ENCODE results near the gene BSN. TPM values are rescaled to one million over a fixed set of nuclear protein-coding genes. Genes with fewer than 3 reads are reported as not detected.
"Not testable (repeated sequence)": the region's sequence is repeated elsewhere in the genome, so short reads cannot be mapped to it uniquely, and the experiment has no call there.

The BSN gene
- total RNA-seq, 1 donor from 2014 or later: 0.09 TPM

- intact Hi-C loops (cut with micrococcal nuclease): loop anchor here (2.0 to 10.0 kb wide), 2 partner anchors 205 to 619 kb away; partner anchors contain the start of genes DAG1, HYAL3, IFRD2 and NAA80
- Mint-ChIP-seq H3K9me3 (no peaks in the 10 kb centered on the region), H3K36me3 (ENCODE audit: low read depth) (peaks cover 22% of the 10 kb centered on the region), H3K27ac (no peak overlapping the region), H3K4me3 (no peak overlapping the region), H3K4me1 (peaks cover 23% of the 10 kb centered on the region), H3K27me3 (no peaks in the 10 kb centered on the region)
- no peak for DNase-seq
Observed at GRCh38 chr3:49675912-49676311, 121.6 kb downstream of the BSN start.

- no peak overlapping the region for H3K27ac Mint-ChIP-seq
- H3K4me1 Mint-ChIP-seq: peaks cover 6% of the 10 kb centered on the region
- intact Hi-C loops (cut with micrococcal nuclease): no loop called here
- no peaks in the 10 kb centered on the region for H3K27me3 Mint-ChIP-seq
- no peak for DNase-seq
- peaks cover 32% of the 10 kb centered on the region for H3K36me3 Mint-ChIP-seq (ENCODE audit: low read depth)
- H3K4me3 Mint-ChIP-seq: no peak overlapping the region
- H3K9me3 Mint-ChIP-seq: no peaks in the 10 kb centered on the region
Observed at GRCh38 chr3:49680493-49681231, 126.4 kb downstream of the BSN start.

- intact Hi-C loops (cut with micrococcal nuclease): no loop called here
Observed at GRCh38 chr3:49681232-49681522, 126.9 kb downstream of the BSN start.

GRCh38 chr3:49681543-49681942 lies 127.3 kb downstream of the BSN start:
- H3K4me1 Mint-ChIP-seq: peaks cover 6% of the 10 kb centered on the region
- peaks cover 30% of the 10 kb centered on the region for H3K36me3 Mint-ChIP-seq (ENCODE audit: low read depth)
- intact Hi-C loops (cut with micrococcal nuclease): no loop called here
- H3K9me3 Mint-ChIP-seq: no peaks in the 10 kb centered on the region
- H3K27ac Mint-ChIP-seq: no peak overlapping the region
- no peak overlapping the region for H3K4me3 Mint-ChIP-seq
- no peak for DNase-seq
- peaks cover 1% of the 10 kb centered on the region for H3K27me3 Mint-ChIP-seq

More at GRCh38 chr3:49681232-49681522, 126.9 kb downstream of the BSN start:
- H3K4me3 Mint-ChIP-seq: no peak overlapping the region
- H3K27ac Mint-ChIP-seq: no peak overlapping the region
- H3K36me3 Mint-ChIP-seq (ENCODE audit: low read depth): peaks cover 31% of the 10 kb centered on the region
- no peak for DNase-seq
- H3K9me3 Mint-ChIP-seq: no peaks in the 10 kb centered on the region
- peaks cover 6% of the 10 kb centered on the region for H3K4me1 Mint-ChIP-seq
- no peaks in the 10 kb centered on the region for H3K27me3 Mint-ChIP-seq

- Mint-ChIP-seq H3K27ac (no peak overlapping the region), H3K4me3 (no peak overlapping the region), H3K27me3 (peaks cover 4% of the 10 kb centered on the region), H3K9me3 (no peaks in the 10 kb centered on the region), H3K36me3 (ENCODE audit: low read depth) (peaks cover 22% of the 10 kb centered on the region), H3K4me1 (peaks cover 4% of the 10 kb centered on the region)
- DNase-seq: no peak
- intact Hi-C loops (cut with micrococcal nuclease): no loop called here
Observed at GRCh38 chr3:49683162-49683561, 128.9 kb downstream of the BSN start.

GRCh38 chr3:49684453-49684852 lies 130.2 kb downstream of the BSN start:
- H3K9me3 Mint-ChIP-seq; H3K4me1 Mint-ChIP-seq; H3K27me3 Mint-ChIP-seq; intact Hi-C loops (cut with micrococcal nuclease); H3K27ac Mint-ChIP-seq; DNase-seq; H3K4me3 Mint-ChIP-seq: not testable (repeated sequence)
- H3K36me3 Mint-ChIP-seq (ENCODE audit: low read depth): peaks cover 19% of the 10 kb centered on the region

GRCh38 chr3:49685103-49685502 lies 130.8 kb downstream of the BSN start:
- H3K9me3 Mint-ChIP-seq; H3K4me3 Mint-ChIP-seq; intact Hi-C loops (cut with micrococcal nuclease); H3K27me3 Mint-ChIP-seq; H3K4me1 Mint-ChIP-seq; DNase-seq; H3K27ac Mint-ChIP-seq: not testable (repeated sequence)
- peaks cover 15% of the 10 kb centered on the region for H3K36me3 Mint-ChIP-seq (ENCODE audit: low read depth)

- H3K27me3 Mint-ChIP-seq; H3K4me3 Mint-ChIP-seq; intact Hi-C loops (cut with micrococcal nuclease); DNase-seq; H3K27ac Mint-ChIP-seq; H3K9me3 Mint-ChIP-seq: not testable (repeated sequence)
- Mint-ChIP-seq H3K4me1 (peaks cover 13% of the 10 kb centered on the region), H3K36me3 (ENCODE audit: low read depth) (peaks cover 10% of the 10 kb centered on the region)
Observed at GRCh38 chr3:49685846-49686245, 131.6 kb downstream of the BSN start.

- intact Hi-C loops (cut with micrococcal nuclease); H3K27me3 Mint-ChIP-seq; H3K36me3 Mint-ChIP-seq (ENCODE audit: low read depth); H3K27ac Mint-ChIP-seq; H3K9me3 Mint-ChIP-seq: not testable (repeated sequence)
- peak overlapping the region; percentile 55 for H3K4me3 Mint-ChIP-seq
- DNase-seq: peak; percentile 67
- H3K4me1 Mint-ChIP-seq: peaks cover 16% of the 10 kb centered on the region
Observed at GRCh38 chr3:49686346-49686745, 132.1 kb downstream of the BSN start.

- H3K27me3 Mint-ChIP-seq; intact Hi-C loops (cut with micrococcal nuclease); H3K9me3 Mint-ChIP-seq; H3K36me3 Mint-ChIP-seq (ENCODE audit: low read depth): not testable (repeated sequence)
- peaks cover 17% of the 10 kb centered on the region for H3K4me1 Mint-ChIP-seq
- peak; percentile 78 for DNase-seq
- peak overlapping the region; percentile 41 for H3K27ac Mint-ChIP-seq
- H3K4me3 Mint-ChIP-seq: peak overlapping the region; percentile 4
Observed at GRCh38 chr3:49686769-49687423, 132.6 kb downstream of the BSN start.

- DNase-seq; intact Hi-C loops (cut with micrococcal nuclease); H3K27me3 Mint-ChIP-seq; H3K9me3 Mint-ChIP-seq; H3K36me3 Mint-ChIP-seq (ENCODE audit: low read depth): not testable (repeated sequence)
- H3K4me1 Mint-ChIP-seq: peaks cover 17% of the 10 kb centered on the region
- H3K27ac Mint-ChIP-seq: peak overlapping the region; percentile 41
- H3K4me3 Mint-ChIP-seq: peak overlapping the region; percentile 4
Observed at GRCh38 chr3:49687424-49687795, 133.1 kb downstream of the BSN start.

- H3K36me3 Mint-ChIP-seq (ENCODE audit: low read depth); H3K9me3 Mint-ChIP-seq; H3K27me3 Mint-ChIP-seq: not testable (repeated sequence)
- Mint-ChIP-seq H3K4me1 (peaks cover 20% of the 10 kb centered on the region), H3K27ac (peak overlapping the region; percentile 86), H3K4me3 (peak overlapping the region; percentile 99)
- DNase-seq: peak; percentile 69
- intact Hi-C loops (cut with micrococcal nuclease): loop anchor here (1.0 kb wide), 1 partner anchor 14 kb away; the partner anchor contains the start of gene APEH
Observed at GRCh38 chr3:49688338-49689045, 134.2 kb downstream of the BSN start.

GRCh38 chr3:49689046-49689907 lies 135.0 kb downstream of the BSN start, which contains the start of the genes MST1 and RNF123:
TSS of gene MST1 (minus strand) at chr3:49689474. CDS start at chr3:49688691, 783 bp downstream.
TSS of gene RNF123 (plus strand) at chr3:49689557. CDS start at chr3:49691166, 1,609 bp downstream.
- intact Hi-C loops (cut with micrococcal nuclease): loop anchor here (1.0 kb wide), 1 partner anchor 15 kb away; the partner anchor contains the start of gene APEH
- Mint-ChIP-seq H3K4me3 (peak within 1 kb of the TSS; percentile 99), H3K4me1 (peaks cover 20% of the 10 kb centered on the region), H3K27ac (peak within 1 kb of the TSS; percentile 86), H3K36me3 (ENCODE audit: low read depth) (peaks cover 4% of the 10 kb centered on the region), H3K9me3 (no peaks in the 10 kb centered on the region), H3K27me3 (peaks cover 4% of the 10 kb centered on the region)
- DNase-seq: peak; percentile 98
